PFSK-1 (cell line): ENCODE results near the gene KRT33A.

Experiments
- FOXP2 ChIP-seq: optimal IDR thresholded peaks from 2 replicates; pipeline ENCODE3; 2011; ENCODE audit warnings: borderline replicate concordance, control low read depth, inconsistent platforms; ENCODE audit not compliant: insufficient read depth; ENCODE audit errors: extremely low read length, extremely low read depth
- POLR2AphosphoS5 ChIP-seq: IDR thresholded peaks from 2 replicates; pipeline ENCODE4 v1.6.1; 2012; ENCODE audit warnings: low read depth, mild to moderate bottlenecking, control low read depth, low read length, moderate library complexity
- REST ChIP-seq, 2 experiments: IDR thresholded peaks; 2 replicates each; pipeline versions ENCODE4 v1.6.1 to v1.8.0; 2011 to 2012; ENCODE audit warnings: low read depth in 2 of 2, low read length in 2 of 2, control low read depth in 1 of 2, inconsistent platforms in 1 of 2, mild to moderate bottlenecking in 1 of 2, moderate library complexity in 1 of 2; ENCODE audit not compliant: insufficient read depth in 1 of 2
- SIN3A ChIP-seq: IDR thresholded peaks from 2 replicates; pipeline ENCODE4 v1.6.1; 2012; ENCODE audit warnings: mild to moderate bottlenecking, low read length, moderate library complexity, borderline replicate concordance; ENCODE audit not compliant: insufficient read depth
- TAF1 ChIP-seq: IDR thresholded peaks from 2 replicates; pipeline ENCODE4 v1.6.1; 2012; ENCODE audit warnings: low read length, control low read depth, borderline replicate concordance; ENCODE audit not compliant: insufficient read depth

- no peak for TF ChIP-seq POLR2AphosphoS5
- TF ChIP-seq TAF1: no peak
- no peak for TF ChIP-seq SIN3A
- TF ChIP-seq FOXP2: no peak
- TF ChIP-seq REST (IDR thresholded peaks at IDR 0.05; ENCODE audit: insufficient read depth in 1 of 2, low read depth in 2 of 2, low read length in 2 of 2): no peak
These were observed 47.6 kb downstream of the KRT33A start for GRCh38 chr17:41302981-41303380.
